ENCODE measurements around the gene CYB561D1. TPM values are rescaled to one million over a fixed set of nuclear protein-coding genes. Genes with fewer than 3 reads are reported as not detected.

CYB561D1 gene
- total and polyA plus RNA-seq, 12 donors, result 4.4 to 21.2 (median 11.5) TPM

- Histone ChIP-seq H3K4me1 (replicated peaks in 1 of 2) (no peaks in the 10 kb centered on the region), H3K27ac (no peak overlapping the region), H3K36me3 (replicated peaks in 1 of 2) (peaks cover 0 to 5% of the 10 kb centered on the region in 2 donors), H3K27me3 (no peaks in the 10 kb centered on the region), H3K4me3 (no peak overlapping the region), H3K9me3 (replicated peaks in 1 of 3) (no peaks in the 10 kb centered on the region)
- 85 to 95% (median 92%) methylated on average over 7 to 8 of the region's 8 CpGs for WGBS, 4 donors
- peak in 1 of 7 donors; percentile 7 for DNase-seq
- TF ChIP-seq CTCF (IDR thresholded peaks at IDR 0.05), result no peak
- no peak for TF ChIP-seq POLR2A (IDR thresholded peaks at IDR 0.05)
- intact Hi-C loops (cut with DNase I), result no loop called here
Observed at GRCh38 chr1:109476825-109477224, 17.1 kb upstream of the CYB561D1 start.

DNA sequence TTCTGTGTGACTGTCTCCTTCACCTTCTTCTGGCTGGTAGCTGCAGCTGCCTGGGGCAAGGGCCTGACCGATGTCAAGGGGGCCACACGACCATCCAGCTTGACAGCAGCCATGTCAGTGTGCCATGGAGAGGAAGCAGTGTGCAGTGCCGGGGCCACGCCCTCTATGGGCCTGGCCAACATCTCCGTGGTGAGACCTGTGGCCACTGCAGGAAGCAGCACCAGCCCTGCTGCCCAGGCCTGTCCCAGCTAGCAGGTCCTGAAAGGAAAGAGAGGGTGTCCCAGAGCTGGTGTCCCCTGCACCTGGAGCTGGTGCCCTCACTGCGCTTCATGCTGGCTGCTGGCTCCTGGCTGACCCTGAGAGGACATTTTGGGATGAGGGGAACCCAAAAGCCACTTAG is 16.1 kb upstream of the CYB561D1 start:
- Histone ChIP-seq H3K27me3 (no peaks in the 10 kb centered on the region), H3K27ac (no peak overlapping the region), H3K4me1 (replicated peaks in 1 of 2) (peaks cover 0 to under 1% of the 10 kb centered on the region in 2 donors), H3K9me3 (replicated peaks in 1 of 3) (no peaks in the 10 kb centered on the region), H3K36me3 (replicated peaks in 1 of 2) (peaks cover 0 to 5% of the 10 kb centered on the region in 2 donors), H3K4me3 (no peak overlapping the region)
- 80 to 100% (median 85%) methylated on average over 2 to 6 of the region's 6 CpGs for WGBS, 4 donors
- TF ChIP-seq POLR2A (IDR thresholded peaks at IDR 0.05) (no peak), CTCF (IDR thresholded peaks at IDR 0.05) (no peak)
- intact Hi-C loops (cut with DNase I), result no loop called here
- peak in 1 of 7 donors; percentile 10 for DNase-seq

DNA sequence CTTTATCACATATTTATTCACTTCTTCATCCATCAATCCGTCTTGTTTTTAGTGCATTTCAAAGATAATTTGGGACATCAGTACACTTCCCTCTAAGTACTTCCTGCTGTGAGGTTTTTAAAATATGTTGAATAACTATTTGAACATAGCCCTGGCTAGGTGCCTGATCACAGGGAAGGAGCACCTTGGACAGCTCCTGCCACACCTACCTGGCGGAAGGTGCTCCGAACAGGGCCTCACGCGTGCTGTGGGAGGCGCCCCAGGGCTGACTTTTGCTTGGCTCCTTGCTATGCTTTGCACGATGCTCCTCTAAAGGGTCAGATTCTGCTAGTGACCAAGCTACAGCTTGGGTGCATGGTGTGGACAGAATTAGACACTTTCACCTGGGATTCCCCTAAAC is 15.1 kb upstream of the CYB561D1 start:
- H3K4me1 ChIP-seq (replicated peaks in 1 of 2), result peaks cover 4 to 6% of the 10 kb centered on the region in 2 donors
- H3K36me3 ChIP-seq (replicated peaks in 1 of 2), result peaks cover 0 to 5% of the 10 kb centered on the region in 2 donors
- H3K4me3 ChIP-seq, result no peak overlapping the region
- H3K9me3 ChIP-seq (replicated peaks in 1 of 3), result no peaks in the 10 kb centered on the region
- 47 to 66% (median 56%) methylated on average over 6 to 7 of the region's 7 CpGs for WGBS, 4 donors
- no peaks in the 10 kb centered on the region for H3K27me3 ChIP-seq
- intact Hi-C loops (cut with DNase I), result no loop called here
- DNase-seq, result peak in 3 of 7 donors; percentile 9 to 41 (median 17)
- no peak overlapping the region for H3K27ac ChIP-seq
- no peak for TF ChIP-seq CTCF (IDR thresholded peaks at IDR 0.05)
- no peak for TF ChIP-seq POLR2A (IDR thresholded peaks at IDR 0.05)

- 77 to 83% (median 80%) methylated on average over 4 to 5 of the region's 5 CpGs for WGBS, 4 donors
- H3K27ac ChIP-seq, result no peak overlapping the region
- peaks cover 4 to 6% of the 10 kb centered on the region in 2 donors for H3K4me1 ChIP-seq (replicated peaks in 1 of 2)
- no peak overlapping the region for H3K4me3 ChIP-seq
- intact Hi-C loops (cut with DNase I), result no loop called here
- no peaks in the 10 kb centered on the region for H3K27me3 ChIP-seq
- peak in 3 of 7 donors; percentile 13 to 31 (median 17) for DNase-seq
- H3K9me3 ChIP-seq (replicated peaks in 1 of 3), result no peaks in the 10 kb centered on the region
- H3K36me3 ChIP-seq (replicated peaks in 1 of 2), result peaks cover 0 to 5% of the 10 kb centered on the region in 2 donors
- TF ChIP-seq CTCF (IDR thresholded peaks at IDR 0.05), result no peak
- TF ChIP-seq POLR2A (IDR thresholded peaks at IDR 0.05), result no peak
Observed at GRCh38 chr1:109479311-109479710, 14.6 kb upstream of the CYB561D1 start.
